Medulla oblongata (tissue), 1 donor: ENCODE results near the gene GPHB5.
"Not testable (repeated sequence)": the region's sequence is repeated elsewhere in the genome, so short reads cannot be mapped to it uniquely, and the experiment has no call there.

Experiments used
- DNase-seq: peaks from one replicate; pipeline ENCODE4 v3.0.0-alpha.2; 2015; ENCODE audit errors: extremely low spot score

Gene GPHB5, protein sequence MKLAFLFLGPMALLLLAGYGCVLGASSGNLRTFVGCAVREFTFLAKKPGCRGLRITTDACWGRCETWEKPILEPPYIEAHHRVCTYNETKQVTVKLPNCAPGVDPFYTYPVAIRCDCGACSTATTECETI

DNA sequence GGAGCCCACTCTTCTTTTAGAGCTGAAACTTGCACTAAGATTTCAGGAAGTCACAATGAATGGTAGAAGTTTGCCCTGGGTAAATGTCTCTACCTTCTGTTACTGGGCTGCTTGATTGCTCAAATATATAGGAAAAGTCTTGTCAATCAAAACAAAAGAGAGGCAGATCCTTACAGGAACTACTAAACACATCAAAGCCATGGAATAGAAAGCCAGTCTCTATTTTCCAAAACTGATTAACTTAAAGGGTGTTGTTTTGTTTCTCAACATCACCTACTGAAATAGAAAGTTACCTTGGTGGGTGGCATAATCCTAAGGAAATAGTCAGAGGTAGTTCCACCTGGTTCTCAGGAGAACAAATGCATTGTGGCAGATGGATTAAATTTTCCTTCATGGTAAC is at the start of gene GPHB5:
Gene GPHB5, minus strand, starts transcription at position 101 of the 400 bp plus-strand sequence. CDS start 1,086 bp downstream, outside the sequence.
- no peak for DNase-seq

DNA sequence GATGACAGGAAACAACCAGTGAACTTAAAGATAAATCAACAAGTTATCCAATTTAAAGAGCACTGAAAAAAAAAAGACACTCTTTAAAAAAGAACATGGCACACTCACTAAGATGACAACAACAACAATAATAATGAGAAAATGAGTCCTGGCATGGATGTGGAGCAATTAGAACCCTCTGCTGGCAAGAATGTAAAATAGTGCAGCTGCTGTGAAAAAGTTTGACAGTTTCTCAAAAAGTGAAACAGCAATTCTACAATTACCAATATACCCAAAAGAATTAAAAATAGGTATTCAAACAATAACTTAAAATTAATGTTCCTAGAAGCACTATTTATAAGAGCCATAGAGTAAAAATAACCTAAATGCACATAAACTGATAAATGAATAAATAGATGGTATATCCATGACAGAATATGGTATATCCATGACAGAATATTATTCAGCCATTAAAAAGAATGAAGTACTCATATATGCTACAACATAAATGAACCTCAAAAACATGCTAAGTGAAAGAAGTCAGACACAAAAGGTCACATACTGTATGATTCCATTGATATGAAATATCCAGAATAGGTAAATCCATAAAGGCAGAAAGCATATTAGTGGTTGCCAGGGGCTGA is 49.1 kb upstream of the GPHB5 start:
- no peak for DNase-seq

DNA sequence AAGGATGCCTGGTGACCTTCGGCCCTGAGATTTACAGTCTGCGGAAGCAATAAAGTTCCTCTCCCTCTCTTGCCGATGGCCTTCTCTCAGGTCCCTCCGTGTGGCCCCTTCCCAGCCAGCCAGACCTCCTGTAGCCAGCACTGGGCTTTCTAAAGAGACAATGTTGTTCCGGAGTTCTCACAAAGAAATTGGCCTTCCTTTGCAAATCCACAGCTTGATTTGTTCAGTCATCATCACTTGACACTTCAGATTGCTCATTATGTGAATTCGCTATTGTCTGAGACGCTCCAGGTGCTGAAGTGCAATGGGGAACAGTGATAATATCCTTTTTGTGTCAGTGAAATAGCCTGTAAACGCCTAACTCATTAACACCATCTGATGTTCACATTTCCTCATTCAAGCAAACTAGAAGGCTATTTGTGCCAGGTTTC is 43.7 kb upstream of the GPHB5 start:
- DNase-seq: no peak

DNA sequence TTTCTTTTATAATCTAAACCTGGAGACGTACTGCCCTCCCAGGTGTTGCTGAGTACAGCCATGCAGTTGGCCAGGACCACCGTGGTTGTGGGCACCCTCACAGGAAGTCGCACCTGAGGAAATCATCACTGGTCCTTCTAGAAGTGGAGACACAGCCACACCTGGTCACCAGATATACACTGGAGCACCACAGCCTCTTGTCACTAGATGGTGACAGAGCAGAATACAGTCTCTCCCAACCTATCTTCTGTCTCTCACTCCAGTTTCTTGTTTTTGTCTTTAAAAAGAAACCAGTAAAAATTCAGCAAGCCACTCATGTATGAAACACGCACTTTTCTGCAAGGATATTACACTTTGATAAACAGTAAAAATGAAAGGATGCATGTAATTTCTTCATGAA is 43.1 kb upstream of the GPHB5 start:
- DNase-seq: no peak

DNA sequence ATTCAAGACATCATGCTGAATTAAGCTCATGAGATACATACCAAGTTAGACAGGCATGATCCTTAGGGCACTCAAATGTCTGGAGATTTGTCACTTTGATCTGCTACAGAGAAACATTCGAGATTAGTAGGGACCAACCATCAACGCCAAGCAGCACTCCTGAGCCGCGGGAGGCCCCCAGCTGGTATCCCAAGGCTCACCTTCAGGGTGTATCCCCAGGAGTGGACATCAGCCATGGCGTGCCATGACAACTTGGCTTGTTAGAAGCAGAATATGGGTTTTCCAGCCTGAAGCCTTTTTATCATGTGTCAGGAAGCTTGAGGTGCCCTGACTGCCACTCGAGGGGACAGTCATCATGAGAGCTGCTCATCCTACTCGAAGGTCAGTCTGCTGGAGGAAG is 39.1 kb upstream of the GPHB5 start:
- DNase-seq: no peak

DNA sequence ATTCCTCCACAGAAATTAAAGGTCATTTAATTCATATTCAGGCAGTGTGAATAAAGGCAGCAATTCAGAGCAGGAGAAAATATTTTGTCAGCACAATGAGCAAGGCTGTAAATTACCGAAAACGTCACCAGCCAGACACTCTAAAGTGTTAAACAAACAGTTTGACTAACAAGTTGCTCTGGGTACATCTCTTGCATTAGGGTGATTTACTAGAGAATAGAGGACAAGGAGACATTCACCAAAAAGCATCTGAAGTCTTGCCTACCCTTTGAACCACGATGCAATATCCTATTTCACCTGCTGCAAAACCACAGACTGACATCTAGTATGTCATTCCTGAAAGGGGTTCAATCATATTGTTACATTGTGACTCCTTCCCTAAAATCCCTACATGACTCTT is 27.1 kb upstream of the GPHB5 start:
- DNase-seq: no peak

DNA sequence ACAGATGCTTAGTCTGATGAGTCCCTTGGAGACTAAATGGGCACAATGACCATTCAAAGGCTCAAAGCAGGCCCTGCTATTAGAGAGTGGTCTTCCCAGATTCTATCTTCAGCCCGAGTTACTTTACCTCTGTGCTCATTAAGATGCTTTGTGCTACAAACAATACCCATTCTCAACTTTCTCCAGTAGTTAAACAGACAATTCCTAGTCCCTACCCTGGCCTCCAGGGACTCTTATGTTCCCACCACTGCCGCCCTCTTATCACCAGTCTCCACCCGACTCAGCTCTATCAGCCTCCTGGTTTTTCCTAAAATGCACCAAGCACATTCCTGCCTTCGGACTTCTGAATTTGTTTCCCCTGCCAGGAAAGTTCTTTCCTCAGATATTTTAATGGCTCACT is 25.6 kb upstream of the GPHB5 start:
- no peak for DNase-seq

DNA sequence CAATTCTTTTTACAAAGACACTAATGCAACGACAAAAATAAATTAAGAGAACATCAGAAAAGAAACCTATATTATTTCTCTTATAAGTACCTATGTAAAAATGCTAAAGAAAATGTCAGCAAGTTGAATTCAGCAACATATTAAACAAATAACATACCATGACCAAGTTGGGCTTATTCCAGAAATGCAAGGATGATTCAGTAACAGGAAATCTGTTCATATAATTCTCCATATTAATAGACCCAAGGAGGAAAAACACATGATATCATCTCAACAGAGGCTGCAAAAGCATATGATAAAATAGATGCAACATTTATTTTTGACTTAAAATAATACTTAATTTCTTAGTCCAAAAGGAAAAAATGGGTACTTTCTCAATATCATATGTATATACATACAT is 25.1 kb upstream of the GPHB5 start:
- DNase-seq: no peak

DNA sequence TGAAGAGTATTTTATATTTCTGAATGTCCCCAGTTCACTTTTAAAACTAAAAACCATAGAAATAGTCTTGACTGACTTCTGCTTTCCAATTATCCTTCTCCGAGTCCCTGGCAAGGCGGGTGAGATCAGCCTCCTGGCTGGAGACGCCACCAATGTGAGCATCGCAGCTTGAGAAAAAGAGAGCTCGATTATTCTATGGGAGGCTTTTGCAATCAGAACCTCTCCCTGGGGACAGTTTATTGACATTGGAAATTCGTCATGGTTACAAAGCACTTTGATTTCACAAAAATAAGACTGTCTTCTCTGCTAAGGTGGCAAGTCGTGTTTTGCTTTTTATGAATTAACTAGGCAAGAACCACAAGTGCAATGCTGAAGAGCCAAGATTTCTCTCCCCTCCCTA is 23.6 kb upstream of the GPHB5 start:
- DNase-seq: no peak

DNA sequence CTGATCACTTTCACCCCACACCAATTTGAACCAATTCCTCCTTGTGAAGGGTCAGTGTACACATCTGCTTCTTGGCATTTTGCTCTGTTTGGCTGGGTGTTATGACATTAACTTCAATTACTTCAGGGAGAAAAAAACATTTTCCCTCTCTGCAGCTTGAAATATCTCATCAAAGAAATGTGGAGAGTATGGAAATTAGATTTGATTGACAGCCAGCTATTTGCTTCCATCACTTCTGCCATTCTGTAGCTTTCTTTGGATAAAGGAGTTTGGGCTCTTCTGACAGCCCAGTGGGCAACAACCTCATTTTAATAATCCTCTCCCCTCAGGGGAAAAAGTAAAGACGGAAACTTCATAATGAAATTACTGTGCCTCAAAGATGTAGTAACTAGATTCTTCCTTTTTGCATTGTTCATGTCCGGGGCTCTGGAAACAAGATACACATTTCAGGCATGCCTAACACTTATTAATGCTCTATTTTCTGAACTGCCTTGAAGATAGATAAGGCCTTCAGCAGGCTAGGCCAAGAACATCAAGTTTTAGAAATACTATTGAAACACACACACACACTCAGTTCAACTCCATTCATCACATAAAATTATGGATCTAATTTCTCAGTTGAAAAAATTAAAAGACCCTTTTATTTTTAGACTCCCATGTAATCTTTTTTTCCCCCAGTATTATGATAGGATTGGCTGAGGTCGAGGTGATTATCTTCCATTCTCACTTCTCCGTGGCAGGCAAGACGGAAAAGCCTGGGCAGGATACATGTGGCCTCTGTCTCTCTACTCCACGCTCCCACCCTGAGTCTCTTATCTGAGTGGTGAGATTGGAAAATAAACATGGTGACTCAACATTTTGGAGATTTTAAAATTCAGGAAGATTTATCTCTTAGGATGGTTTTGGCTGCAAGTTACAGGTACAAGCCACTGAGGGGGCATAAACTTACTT is 10.3 kb upstream of the GPHB5 start:
- DNase-seq: no peak

DNA sequence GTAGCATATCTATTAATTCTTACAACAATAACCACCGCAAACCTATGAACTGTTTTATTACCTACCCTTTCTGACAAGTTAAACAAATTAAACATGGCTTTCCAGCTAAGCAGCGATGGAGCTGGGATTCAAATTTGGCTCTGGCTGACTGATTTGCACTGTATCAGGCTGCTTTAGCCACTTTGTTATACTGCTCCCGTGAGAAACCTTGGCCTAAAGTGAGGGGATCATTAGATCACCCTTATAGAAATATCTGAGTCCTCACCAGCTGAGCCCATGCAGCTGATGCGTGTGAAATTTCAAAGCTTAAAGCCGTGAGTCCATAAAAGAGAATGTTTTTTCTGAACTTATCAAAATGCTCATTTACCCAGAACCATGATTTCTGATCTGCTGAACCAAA is 8.1 kb upstream of the GPHB5 start:
- DNase-seq: no peak

DNA sequence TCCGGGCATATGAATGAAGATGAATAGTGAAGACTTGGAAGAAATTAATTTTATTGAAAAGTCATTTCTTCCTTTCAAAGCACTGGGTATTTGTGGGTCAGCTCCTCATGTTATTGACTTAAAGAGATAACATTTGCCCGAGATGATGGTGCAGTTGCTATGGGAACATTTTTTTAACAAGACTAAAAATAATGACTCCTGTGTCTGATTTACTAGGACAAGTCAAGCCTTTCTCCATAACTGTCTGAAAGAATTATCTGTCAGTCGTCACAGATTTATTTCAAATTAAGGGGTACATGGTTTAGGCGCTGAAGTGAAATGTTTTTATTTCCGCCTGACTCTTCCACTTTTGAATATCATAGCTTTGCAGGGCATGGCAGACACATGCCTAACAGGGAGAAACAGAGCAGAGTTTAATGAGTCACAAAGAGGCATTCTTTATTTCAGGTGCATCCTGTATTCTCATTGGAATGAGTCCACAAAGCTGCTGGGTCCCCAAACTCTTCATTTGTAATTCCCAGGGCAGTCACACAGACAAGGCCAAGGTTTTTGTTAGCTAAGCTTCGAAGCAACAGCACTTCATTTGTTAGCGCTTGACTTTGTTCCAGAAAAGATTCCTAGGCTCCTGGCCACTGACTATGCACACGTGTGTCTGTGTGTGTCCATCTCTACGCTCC is 4.3 kb upstream of the GPHB5 start:
- DNase-seq: no peak

DNA sequence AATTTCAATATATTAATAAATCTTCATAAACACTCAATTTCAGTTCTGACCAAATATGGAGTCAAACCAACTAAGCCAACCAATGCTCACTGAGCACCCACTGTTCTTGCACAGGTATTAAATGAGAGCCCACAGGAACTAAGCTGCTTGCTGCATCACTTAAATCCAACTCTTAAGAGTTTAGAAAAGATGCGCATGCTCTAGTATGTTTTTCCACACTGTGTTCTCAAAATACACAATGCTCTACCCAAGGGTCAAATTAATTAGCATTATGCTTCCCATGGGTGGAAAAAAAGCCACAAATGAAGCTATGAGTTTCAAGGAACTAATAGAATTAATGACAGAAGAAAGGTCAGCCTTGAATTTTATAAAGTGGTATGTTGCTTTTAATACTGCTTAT is 3.7 kb upstream of the GPHB5 start:
- DNase-seq: no peak

DNA sequence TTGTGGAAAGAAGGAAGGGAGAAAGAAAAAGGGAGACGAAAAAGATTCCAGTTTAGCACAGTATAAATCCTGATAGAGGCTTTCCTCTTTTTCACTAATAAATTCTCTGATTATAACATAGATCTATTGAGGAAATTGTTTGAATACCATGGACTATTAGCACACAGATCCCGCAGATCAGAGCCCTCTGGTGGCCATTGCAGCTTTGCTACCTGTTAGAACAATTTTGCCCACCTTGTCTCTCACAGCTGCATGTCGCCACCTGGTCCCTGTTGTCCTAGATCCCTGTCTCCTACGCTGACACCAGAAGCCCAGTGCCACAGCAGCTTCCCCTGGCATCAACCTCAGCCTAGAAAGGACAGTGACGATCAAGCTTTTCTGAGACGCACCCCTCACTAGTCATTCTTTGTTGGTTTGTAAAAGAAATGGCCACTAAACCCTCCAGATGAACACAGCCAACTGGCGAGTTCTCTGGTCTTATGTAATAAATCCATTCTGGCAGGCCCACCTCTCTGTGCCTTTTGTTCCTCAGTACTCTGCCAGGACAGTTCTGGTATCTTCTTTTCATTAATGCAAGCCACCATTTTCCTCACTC is 9.9 kb downstream of the GPHB5 start:
- no peak for DNase-seq

DNA sequence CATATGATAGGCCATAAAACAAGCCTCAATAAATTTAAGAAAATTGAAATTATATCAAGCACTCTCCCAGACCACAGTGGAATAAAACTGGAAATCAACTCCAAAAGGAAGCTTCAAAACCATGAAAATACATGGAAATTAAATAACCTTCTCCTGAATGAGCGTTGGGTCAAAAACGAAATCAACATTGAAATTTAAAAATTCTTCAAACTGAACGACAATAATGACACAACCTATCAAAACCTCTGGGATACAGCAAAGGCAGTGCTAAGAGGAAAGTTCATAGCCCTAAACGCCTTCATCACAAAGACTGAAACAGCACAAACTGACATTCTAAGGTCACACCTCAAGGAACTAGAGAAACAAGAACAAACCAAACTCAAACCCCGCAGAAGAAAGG is 14.3 kb downstream of the GPHB5 start:
- not testable (repeated sequence) for DNase-seq

DNA sequence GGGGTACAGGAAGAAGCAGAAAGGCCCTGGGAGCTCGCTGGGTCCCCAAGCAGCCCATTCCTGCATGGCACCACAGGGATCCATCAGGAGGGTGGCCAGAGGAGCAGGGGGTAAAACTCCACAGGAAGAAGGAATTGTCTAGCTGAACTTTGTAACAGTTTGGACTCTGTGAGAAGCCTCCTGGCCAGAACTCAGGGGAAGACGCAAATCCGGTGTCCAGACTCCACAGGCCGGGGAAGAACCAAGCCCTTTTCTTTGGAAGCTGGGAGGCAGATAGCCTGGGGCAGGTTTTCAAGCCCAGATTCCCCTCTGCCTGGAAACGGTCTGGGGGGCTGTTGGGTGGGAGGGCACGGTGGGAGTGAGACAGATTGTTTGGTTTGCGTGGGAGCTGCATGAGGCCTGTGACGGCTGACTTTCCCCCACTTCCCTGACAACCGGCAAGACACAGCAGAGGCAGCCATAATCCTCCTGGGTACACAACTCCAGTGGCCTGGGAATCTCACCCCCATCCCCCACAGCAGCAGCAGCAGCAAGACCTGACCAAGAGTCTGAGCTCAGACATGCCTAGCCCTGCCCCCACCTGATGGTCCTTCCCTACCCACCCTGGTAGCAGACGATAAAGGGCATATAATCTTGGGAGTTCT is 16.7 kb downstream of the GPHB5 start:
- DNase-seq: no peak

DNA sequence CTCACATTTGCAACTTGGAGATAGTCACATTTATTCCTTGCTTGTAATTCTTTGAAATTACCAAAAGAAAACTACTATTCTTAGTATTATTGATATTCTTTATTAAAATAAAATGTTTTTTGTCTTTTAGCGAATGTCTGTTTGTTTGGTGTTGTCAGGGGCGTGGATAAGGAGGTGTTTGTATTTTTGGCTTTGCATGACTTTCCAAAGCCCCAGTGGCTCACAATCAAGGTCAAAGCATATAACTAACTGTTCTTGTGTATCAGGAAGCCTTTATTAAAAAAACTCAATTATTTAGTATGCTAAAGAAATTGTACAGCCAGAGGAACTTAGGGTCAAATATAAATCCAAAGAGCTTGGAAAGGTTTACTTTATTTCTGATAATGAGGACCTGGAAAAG is 17.9 kb downstream of the GPHB5 start:
- no peak for DNase-seq

DNA sequence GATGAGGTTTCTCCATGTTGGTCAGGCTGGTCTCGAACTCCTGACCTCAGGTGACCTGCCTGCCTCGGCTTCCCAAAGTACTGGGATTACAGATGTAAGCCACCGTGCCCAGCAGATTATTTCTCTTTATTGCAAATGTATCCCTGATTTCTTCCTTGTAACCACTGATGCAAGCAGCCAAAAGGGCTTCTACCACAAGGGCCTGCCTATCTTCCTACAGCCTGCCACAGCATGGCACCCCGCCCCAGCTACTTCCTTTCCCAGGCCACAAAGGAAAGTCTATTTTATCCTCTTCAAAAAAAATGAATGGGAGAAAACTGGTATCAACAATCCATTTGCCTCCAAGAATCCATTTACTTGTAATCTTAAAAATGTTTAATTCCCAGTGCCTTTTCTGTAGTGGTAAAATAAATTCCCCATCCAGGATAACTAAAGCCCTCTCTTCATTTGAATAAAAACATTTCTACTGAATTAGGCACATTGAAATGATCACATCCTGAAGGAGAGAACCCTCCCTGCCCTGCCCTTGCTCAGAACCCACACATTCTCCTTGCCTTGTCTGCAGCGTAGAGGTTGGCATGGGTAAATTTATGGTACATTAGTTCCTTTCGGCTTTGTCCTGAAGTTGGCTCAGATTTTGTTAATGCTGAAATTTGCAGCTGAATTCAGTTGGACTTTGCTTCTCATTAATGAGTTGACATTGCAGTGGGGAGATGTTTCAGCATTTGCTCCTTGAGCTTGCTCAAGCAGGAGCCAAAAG is 19.2 kb downstream of the GPHB5 start:
- DNase-seq: no peak

DNA sequence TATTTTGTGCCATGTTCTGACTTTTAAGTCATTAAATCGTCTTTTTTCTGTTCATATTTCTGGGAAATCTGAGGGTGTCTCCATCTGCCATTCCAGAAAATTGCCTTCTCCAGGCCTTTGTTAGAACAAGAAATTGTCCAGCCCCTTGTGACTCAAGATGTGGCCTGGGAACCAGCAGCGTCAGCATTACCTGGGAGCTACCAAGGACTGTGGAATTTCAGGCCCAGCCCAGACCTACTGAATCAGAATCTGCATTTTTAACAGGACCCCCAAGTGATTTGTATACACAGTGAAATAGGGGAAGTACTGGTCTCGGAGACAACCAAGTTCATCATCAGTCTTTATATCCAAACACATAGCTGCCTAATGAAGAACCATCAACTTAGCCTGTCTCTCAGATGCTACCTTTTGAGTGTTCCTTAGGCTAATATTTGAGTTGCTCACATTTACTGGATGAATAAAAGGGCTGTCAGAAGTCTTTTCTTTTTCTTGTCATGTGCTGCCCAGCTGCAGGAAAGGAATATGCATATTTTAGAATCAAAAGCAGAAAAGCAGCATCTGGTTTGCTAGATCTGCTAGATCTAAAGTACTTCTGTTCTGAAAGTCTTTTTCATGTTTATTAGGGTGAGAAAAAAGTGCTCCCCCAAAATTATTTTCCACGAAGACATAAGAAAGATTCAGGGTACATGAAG is 21.2 kb downstream of the GPHB5 start:
- DNase-seq: no peak

DNA sequence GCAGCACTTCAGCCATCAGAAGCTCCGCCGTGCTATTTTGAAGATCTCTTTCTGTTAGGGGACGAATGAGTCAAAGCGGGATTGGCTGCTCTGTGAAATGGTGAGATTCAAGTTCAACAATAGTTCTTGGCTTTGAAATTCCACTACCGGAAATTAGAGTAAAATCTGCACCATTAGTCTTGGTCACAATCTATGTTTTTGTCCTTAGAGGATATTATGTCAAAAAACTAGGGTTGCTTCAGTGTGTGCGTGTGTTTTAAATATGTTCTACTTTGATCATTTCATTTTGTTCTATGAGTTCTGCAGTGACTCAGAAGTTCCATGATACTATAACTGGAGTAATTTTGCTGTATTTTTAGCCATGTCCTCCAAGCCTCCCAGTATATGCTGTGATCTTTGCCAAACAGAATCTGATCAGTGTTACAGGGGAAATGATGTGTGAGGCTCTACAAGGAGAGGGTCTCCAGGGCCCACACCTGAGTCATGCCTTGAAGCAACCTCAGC is 22.6 kb downstream of the GPHB5 start:
- DNase-seq: no peak
